Activated CD4-positive, alpha-beta T cell treated with anti-CD3 and anti-CD28 coated beads, Interleukin-2, Interleukin-6, amounts not matched to agents 100 ng/mL and 50 ng/mL, durations not matched to agents 16 hours and 8 hours (primary cell): ENCODE data around the gene FCER1G.
"Not testable (repeated sequence)": the region's sequence is repeated elsewhere in the genome, so short reads cannot be mapped to it uniquely, and the experiment has no call there.

ENCODE experiments used
- DNase-seq: peaks from one replicate; pipeline ENCODE4 v3.0.0-alpha.2; 2020

Gene FCER1G

DNA sequence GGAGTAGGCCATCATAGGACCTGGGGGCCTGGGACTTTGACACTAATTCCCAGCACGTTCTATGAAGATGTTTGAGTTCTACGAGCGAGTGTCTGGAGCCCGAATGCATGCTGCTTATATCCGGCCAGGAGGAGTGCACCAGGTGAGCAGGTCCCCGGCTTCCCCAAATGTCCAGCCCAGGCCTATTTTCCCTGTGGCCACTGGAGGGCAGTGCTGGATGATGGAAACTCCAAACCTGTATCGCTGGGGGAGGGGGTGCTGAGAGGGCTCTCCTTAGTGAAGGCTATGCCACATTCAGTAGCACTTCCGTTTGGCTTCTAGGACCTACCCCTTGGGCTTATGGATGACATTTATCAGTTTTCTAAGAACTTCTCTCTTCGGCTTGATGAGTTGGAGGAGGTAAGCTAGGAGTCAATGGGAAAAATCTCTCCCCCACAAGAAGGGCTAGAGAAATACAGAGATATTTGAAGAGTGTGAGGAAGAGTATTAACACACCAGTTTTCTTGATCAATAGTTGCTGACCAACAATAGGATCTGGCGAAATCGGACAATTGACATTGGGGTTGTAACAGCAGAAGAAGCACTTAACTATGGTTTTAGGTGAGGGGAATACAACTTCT is 5.2 kb upstream of the FCER1G start:
- DNase-seq: peak; percentile 81

DNA sequence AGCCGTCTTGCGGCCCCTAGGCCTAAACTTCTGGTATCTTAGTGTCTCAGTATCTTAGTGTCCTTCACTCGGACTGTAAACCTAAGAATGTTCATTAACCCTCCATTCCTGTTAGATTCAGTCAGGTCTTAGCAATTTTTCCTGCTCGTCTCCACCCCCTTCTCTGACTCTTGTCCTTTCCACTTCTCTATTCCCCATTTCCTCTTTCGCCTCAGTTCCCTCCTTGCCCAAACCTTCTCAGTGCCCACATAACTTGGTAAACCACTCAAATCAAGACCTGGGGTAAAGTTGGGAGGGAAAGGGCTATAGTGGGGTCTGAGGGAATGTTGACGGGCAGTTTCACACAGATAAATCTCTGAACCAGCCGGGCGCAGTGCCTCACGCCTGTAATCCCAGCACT is 726 bp upstream of the FCER1G start:
- no peak for DNase-seq

DNA sequence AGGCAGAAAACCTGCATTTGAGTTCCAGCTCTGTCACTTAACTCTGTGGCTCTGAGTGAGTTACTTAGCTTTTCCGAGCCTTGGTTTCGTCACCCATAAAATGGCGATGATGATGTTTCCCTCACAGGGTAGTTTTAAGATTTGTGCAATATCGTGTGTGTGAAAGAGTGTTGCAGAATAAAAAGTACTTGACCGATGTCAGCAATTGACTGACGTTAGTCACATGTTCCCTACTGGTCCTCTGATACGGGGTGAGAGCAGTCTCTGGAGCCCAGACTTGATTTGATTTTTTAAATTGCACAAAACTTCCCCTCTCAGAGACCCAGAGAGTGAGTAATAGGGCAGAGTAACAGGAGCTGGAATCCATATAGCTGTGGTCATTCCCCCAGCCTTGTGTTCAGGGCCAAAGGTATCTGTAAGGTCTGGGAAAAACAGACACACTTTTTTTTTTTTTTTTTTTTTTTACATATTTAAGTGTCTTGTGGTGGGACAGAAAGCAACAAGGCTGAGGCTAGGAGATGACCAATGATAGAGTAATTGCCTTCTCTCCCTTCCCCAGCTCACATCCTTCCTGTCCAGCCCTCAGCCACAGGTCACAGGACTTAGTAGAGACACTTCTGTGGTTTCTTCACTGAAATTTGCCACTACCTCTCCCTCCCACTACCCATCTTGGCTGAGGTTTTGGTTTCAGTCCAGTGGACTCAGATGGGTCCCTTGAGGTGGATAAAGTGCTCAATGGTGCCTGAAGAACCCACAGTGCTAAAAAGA is 2.0 kb downstream of the FCER1G start:
- no peak for DNase-seq

DNA sequence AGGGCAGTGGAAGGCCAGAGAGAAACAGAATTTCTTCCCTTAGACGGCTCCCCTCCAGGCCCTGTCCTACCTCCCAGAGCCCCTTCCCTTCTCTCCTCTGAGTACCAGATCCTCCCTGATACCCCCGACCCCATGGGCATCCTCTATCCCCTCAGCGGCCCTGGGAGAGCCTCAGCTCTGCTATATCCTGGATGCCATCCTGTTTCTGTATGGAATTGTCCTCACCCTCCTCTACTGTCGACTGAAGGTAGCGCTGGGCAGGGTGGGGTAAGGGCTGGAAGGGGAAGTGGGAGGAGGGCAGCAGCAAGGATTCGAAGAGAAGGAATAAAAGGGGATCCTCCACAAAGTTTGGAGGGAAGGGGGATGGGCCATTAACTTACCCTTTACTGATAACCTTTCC is 2.7 kb downstream of the FCER1G start:
- no peak for DNase-seq

DNA sequence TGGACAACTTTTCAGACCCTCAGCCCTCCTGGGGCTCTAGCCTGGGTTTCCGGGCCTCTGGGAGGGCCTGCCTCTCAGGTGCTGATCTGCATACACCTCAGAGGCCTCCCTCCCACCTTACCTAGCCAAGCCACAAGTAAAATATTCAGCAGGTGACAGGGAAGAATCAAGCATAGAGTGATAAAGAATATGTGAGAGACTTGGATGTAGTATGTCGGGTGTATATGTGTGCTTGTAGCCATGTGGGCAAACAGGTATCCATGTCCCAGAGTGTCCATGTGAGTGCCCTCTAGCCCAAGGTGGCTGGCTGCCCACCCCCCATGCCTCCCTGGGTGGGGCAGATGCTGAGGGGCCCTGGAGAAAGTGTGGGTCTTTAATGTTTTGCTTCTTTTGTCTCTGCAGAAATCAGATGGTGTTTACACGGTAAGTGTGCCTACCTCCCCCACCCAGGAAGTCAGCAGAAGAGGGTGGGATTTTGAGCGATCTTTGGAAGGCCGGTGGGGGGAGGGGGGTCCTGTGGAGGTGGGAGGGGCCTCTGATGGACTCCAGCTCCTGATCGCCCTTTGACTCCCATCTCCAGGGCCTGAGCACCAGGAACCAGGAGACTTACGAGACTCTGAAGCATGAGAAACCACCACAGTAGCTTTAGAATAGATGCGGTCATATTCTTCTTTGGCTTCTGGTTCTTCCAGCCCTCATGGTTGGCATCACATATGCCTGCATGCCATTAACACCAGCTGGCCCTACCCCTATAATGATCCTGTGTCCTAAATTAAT is 3.4 kb downstream of the FCER1G start:
- no peak for DNase-seq

DNA sequence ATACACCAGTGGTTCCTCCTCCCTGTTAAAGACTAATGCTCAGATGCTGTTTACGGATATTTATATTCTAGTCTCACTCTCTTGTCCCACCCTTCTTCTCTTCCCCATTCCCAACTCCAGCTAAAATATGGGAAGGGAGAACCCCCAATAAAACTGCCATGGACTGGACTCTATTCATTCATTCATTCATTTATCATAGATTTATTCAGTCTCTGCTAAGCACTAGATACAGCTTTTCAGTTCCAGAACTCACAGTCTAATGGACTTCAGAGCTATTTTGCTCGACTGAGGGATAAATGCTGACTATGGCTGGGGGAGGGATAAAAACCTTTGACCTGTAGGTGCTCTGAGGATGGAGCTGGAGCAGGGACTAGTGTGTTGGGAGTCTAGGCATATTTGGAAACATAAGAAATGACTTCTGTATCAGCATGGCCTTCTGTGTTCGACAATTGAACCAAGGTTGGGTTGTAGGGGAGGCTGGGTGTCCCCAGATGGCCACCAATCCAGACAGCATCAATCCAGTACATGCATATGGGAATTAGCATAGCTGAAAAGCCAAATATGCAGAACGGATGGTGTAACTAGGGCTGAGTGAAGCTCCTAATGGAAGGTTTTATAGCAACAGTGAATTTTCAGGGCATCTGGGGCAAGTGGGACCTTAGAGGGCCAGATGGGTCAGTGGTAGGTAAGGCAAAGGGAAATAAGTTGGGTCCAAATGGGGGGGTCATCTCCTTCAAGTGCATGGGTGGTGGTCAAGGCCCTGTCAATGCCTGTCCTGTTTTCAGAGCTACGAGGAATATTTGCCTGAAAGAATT is 4.2 kb downstream of the FCER1G start:
- no peak for DNase-seq

DNA sequence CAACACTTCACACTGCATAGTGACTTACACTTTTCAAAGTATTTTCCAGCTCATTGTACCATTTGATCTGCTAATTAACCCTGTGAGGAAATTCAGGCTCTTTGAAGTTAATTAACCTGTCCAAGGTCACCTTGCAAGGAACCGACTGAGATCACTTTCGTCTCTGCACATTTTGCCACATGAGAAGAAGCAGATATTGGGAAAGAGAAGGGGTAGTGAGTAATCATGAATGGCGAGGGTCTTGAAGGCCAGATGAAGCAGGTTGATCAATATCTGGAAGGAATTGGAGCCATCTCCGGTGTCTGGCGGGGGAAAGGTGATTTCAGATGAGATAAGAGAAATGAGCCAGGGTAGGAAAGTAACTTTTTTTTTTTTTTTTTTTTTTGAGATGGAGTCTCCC is 4.9 kb downstream of the FCER1G start:
- DNase-seq: no peak

DNA sequence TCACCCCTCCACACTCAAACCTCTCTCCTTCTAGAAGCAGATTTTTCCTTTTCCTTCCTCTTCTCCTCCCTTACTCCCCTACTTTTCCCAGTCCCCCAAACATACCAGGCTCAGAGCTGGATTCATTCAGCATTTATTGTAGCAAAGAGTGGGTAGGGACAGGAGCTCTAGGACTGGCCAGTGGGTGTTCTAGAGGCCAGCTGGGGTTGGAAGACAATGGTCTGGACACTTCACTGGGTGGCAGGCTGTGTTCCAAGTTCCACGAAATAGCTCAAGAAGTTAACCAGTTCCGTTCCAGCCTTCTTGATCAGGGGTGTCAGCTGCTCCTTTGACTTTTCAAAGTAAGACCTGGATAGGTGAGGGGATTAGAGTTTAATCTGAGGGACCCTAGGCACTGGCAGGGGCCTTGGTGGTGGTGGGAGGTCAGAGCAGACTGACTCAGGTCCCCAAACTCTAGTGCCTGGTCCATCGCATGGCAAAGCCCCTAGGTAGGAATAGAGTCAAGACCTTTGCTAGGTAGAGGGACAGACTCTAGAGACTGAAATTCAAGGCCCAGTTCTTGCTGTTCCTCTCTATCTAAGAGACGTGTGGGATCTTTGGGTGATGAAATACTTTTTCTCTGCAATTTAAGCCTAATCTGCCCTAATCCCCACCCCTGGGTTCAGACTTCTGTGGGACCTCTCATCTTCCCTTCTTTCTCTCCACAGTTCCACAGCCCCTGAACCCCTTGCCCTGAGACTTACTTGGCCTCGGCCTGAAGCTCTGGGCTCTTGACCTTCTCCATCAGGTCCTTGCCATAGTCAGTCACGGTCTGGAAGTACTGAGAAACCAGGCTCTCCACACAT is 7.3 kb downstream of the FCER1G start:
- no peak for DNase-seq

DNA sequence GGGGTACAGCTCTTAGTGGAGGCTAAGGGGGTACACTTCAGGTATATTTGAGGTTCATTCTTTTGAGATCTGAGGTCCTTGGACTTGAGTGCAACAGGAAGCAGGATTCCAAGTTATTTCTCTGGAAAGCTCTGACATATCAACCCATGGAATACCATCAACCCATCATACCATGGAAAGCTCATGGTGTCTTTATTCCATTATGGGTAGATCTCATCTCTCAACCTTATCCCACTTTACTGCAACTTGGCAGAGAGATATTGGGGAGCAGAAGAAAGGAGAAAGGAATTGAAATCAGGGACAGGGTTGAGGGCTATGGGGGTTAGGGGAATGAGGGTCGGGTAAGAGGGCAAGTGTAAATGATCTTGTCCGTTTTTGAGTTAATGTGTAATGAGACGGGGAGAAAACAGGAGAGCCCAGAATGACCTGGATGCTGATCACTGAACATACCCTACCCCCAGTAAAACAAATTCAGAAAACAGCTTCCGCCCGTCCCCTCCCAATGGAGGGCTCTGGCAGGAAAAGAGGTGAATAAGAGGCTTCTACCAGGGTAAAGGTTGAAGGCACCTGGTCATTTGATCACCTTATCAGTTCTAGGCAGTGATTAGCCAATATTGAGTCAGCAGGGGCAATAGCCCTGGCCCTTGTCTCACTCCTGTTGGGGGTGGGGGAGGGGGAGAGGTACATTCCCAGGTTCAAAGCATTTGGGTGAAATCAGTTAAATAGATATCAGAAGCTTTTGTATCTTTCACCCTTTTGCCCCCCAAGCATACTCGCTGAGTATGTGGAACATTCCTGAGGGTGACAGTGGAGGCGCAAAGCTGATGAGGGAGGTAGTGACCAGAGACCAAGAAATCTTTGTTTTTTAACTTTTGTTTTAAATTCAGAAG is 9.0 kb downstream of the FCER1G start:
- no peak for DNase-seq

DNA sequence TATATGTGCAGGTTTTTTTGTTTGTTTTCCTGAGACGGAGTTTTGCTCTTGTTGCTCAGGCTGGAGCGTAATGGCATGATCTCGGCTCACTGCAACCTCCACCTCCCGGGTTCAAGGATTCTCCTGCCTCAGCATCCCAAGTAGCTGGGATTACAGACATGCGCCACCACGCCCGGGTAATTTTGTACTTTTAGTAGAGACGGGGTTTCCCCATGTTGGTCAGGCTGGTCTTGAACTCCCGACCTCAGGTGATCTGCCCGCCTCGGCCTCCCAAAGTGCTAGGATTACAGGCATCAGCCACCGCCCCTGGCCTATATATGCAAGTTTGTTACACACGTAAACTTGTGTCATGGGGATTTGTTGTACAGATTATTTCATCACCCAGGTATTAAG is 9.6 kb downstream of the FCER1G start:
- DNase-seq: not testable (repeated sequence)

DNA sequence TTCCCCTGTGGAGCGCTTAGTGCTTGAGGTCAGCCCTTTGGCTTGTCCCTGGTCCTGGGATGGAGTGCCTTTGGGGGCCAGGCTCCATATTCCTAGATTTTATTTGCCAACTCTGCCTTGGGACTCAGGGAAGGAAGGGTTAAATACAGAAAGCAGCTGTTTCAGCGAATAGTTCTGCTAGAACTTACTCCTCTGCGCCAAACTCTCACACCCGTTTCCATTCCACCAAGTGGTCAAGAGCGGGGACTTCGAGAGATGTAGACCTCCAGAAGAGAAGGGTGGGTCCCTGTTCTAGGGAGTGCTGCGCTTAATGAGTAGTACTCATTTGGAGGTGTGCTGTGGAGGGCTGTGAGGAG is 10.1 kb downstream of the FCER1G start:
- DNase-seq: no peak

DNA sequence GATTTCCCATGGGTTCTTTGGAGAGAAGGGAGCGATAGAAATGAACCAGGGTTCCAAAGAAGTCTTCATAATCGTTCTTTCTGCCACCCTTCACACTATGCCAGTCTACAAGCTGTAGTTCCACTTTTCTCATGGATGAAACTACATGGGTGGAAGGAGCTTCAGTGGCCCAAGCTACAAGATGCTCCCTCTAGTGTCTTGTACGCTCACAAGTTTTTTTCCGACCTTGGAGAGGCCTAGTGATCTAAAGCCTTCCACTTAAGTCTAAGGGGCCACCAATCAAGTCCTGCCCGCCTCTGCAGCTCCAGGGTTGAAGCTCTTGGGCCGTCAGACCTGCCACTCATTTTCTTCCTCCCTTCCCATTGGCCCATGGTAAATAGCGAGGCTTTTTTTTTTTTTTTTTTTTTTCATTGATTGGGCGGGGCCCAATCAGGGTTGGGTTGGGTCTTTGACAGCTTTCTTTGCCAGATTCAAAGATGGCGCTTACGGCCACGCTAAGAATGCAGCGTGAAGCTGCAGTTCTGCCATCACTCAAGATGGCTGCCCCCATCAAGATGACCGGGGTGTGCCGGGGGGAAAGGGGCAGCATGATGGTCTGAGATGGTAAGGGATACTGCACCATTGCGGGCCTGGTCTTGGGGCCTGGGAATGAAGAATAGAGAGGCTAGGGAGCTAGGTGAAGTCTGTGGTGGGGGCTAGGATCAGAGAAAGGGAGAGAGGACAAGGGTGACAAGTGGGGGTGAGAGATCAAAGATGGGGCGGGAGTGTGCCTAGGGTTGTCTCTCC is 10.6 kb downstream of the FCER1G start, which contains the start of gene TOMM40L:
Gene TOMM40L (plus strand): TSS at position 527 of the 786 bp plus-strand sequence. CDS start 430 bp downstream, outside the sequence.
- peak; percentile 95 for DNase-seq

DNA sequence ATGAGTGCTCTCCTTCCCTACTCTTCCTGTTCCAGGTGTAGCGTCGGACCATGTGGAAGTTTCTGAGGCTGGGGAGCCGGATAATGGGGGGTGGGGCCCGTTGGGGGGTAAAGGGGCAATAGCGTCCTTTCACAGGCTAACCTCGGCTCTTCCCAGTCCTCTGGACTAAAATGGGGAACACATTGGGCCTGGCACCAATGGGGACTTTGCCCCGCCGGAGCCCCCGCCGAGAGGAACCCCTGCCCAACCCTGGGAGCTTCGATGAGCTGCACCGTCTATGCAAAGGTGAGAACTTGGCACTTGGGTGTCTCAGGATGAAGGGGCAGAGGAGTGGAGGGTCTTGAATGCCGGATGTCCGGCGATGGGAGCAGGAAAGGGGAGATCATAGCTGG is 11.2 kb downstream of the FCER1G start:
- DNase-seq: peak; percentile 23

DNA sequence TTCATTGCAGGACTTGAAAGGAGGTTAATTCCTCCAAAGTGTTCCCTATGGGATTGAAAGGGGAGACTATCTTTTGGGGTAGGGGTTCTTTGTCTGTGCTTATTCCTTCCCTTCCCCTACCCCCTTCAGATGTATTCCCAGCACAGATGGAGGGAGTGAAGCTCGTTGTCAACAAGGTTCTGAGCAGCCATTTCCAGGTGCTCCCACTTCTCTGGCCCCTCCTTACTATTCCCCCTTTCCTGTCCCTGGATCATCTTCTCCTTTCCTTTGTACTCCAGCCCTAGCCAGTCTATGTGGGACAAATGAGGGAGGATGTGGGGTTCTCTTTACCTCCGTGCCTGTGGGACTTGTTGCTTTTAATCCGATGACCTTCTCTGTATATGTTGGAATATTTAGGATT is 11.7 kb downstream of the FCER1G start:
- DNase-seq: no peak

DNA sequence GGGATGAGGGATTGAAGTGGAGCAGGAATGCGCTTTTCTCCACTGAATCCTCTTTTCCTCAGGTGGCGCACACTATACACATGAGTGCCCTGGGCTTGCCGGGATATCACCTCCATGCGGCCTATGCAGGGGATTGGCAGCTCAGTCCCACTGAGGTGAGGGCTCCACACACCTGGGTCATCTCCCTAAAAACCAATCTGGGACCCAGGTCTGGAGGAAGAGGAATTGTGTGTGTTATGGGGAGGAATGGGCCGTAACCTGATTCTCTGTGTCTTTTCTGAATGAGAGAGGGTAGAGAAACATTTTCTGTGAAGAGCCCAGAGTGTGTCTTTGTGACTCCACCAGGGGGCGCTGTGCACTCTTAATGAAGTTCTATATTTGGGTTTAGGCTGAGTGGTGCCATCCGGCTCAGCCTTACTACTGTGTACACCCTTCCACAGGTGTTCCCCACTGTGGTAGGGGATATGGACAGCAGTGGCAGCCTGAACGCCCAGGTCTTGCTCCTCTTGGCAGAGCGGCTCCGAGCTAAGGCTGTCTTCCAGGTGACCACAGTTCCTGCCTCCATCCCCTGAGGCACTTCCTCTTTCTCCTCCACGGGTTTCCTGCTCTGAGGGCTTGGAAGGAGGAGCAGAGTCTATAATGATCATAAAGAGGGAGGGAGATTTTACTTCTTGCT is 12.2 kb downstream of the FCER1G start:
- peak; percentile 91 for DNase-seq

DNA sequence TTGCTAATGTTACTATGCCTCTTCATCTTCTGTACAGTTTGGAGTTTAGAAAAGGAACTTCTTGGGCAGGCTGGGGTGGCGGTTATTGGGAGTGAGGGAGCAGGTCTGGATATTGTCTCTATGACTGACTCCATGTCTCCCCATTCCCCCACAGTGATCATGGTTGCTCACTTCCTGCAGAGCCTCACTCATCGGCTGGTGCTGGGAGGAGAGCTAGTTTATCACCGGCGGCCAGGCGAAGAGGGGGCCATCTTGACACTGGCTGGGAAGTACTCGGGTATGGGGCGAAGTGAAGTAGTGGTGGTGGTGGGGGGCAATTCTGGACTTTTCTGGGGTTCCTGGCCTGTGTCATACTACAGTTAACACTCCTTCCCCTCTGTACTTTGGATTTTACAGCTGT is 12.9 kb downstream of the FCER1G start:
- DNase-seq: no peak

DNA sequence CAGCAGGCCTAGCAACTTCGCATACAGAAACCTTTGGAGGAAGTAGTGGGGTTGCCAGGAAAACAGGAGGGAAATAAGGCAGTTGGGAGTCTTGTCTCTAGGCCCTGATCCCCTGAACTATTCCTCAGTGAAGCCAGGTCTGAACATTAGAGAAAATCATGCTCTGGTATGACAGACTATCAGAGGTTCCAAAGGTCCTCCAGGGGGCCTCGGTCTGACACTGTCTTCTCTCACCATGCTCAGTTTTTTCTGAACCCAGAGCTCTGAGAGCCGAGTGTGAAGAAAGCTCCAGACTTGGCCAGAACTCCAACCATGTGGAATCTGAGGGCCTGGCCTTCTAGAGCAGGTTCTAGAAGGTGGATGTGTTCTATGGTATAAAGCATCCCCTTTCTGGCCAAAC is 14.8 kb downstream of the FCER1G start:
- DNase-seq: no peak

DNA sequence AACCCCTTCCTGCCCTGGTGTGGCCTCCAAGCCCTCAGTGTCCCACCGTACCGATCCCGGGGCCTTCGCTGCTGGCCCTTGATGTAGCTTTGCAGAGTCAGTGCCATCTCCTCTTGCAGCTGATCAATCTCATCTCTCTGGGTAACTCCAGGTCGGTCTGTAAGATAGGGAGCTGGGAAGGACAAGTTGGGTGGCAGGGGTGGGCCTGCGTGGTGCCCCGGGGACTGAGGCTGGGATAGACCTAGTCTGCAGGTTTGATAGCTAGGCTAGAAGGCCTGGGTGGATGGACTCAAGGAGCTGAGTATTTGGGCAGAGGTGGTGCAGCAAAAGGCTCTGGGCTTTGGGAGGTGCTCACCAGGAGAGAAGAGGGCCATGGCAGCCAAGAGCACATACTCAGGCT is 15.7 kb downstream of the FCER1G start:
- no peak for DNase-seq

DNA sequence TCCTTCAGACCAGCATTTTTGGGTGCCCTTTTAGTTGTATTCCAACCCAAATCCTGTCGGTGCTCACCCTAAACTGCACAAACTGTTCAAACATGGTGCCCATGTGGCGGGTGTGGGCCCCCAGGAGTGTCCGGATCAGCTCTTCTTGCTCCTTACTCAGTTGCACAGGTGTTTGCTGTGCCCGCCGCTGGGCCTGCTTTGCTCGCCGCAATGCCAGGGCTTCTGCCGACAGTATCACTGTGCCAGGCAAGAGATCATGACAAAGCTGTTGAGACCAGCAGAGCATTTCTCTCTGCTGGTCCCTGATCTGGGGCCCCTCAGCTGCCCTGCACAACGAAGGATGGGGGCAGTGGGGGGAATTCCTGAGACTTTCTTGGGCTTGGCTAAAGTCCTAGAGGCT is 18.0 kb downstream of the FCER1G start:
- DNase-seq: no peak
